Nephron progenitor cell (in vitro differentiated cells): ENCODE measurements around the gene FIBIN.
A peak's percentile ranks its signal among the peaks of the same experiment; 100 is the strongest.

Experiments used
- DNase-seq: peaks from one replicate; pipeline ENCODE4 v3.0.0; 2021
- H3K27ac Mint-ChIP-seq: 2 replicates; pipeline ENCODE4 v1.8.0; 2021; ENCODE audit warnings: mild to moderate bottlenecking, moderate library complexity, mixed read lengths
- H3K27me3 Mint-ChIP-seq: 2 replicates; pipeline ENCODE4 v1.8.0; 2021; ENCODE audit warnings: mild to moderate bottlenecking, low read depth, mixed read lengths; ENCODE audit not compliant: poor library complexity
- H3K36me3 Mint-ChIP-seq: 2 replicates; pipeline ENCODE4 v1.8.0; 2021; ENCODE audit warnings: low read depth, mixed read lengths
- H3K4me1 Mint-ChIP-seq: 2 replicates; pipeline ENCODE4 v1.8.0; 2021; ENCODE audit warnings: mixed read lengths
- H3K4me3 Mint-ChIP-seq: 2 replicates; pipeline ENCODE4 v1.8.0; 2021; ENCODE audit warnings: mild to moderate bottlenecking, moderate library complexity, mixed read lengths
- H3K9me3 Mint-ChIP-seq: 2 replicates; pipeline ENCODE4 v1.8.0; 2021; ENCODE audit warnings: mild to moderate bottlenecking, moderate library complexity, mixed read lengths
- CTCF ChIP-seq: fragments of 200-600 bp; sonication (generic); IDR thresholded peaks from 2 replicates; pipeline ENCODE4 v1.5.0; 2021; ENCODE audit warnings: antibody characterized with exemption

Gene FIBIN

GRCh38 chr11:27041141-27041899, 47.4 kb downstream of the FIBIN start:
- Mint-ChIP-seq H3K4me1 (no peaks in the 10 kb centered on the region), H3K4me3 (no peak overlapping the region), H3K27me3 (peaks cover 6% of the 10 kb centered on the region), H3K9me3 (peaks cover 47% of the 10 kb centered on the region), H3K27ac (peak overlapping the region; percentile 90), H3K36me3 (no peaks in the 10 kb centered on the region)
- TF ChIP-seq CTCF, result no peak
- DNase-seq, result no peak
